Measurements from ENCODE around the gene CXCL11. TPM values are rescaled to one million over a fixed set of nuclear protein-coding genes. Genes with fewer than 3 reads are reported as not detected.

CXCL11 gene
- total and polyA plus RNA-seq, 10 of the 15 experiments (the other 5 are each of a cell fraction or from before 2014, with no cell fraction given): 0.04 TPM; not detected in 9

GRCh38 chr4:76053730-76054129, 17.9 kb upstream of the CXCL11 start:
- intact Hi-C loops (cut with micrococcal nuclease; ENCODE audit: unreplicated experiment): no loop called here
- Histone ChIP-seq H3K27ac (ENCODE audit: control insufficient read depth, insufficient read depth) (no peak overlapping the region), H3K36me3 (ENCODE audit: control insufficient read depth in 2 of 2, insufficient read depth in 2 of 2, low read length in 1 of 2) (no peaks in the 10 kb centered on the region), H2AFZ (ENCODE audit: control insufficient read depth, low read depth, low read length) (no peak overlapping the region), H3K27me3 (replicated peaks in 1 of 2; ENCODE audit: control insufficient read depth in 2 of 2, insufficient read depth in 2 of 2, low read length in 1 of 2) (peaks cover 0 to 2% of the 10 kb centered on the region in 2 experiments; a peak in 2 of 4 replicates), H3K79me2 (ENCODE audit: control insufficient read depth, insufficient read depth, low read length) (no peaks in the 10 kb centered on the region), H3K9me3 (replicated peaks; ENCODE audit: control insufficient read depth, insufficient read depth, low read length) (no peaks in the 10 kb centered on the region), H3K4me2 (ENCODE audit: control insufficient read depth, insufficient read depth) (no peak overlapping the region), H3K4me1 (ENCODE audit: control insufficient read depth, insufficient read depth, low read length) (peaks cover 27% of the 10 kb centered on the region), H4K20me1 (ENCODE audit: control insufficient read depth, insufficient read depth) (no peaks in the 10 kb centered on the region), H3K4me3 (no peak overlapping the region), H3K9ac (ENCODE audit: control insufficient read depth, insufficient read depth, low read length) (no peak overlapping the region)
- in situ Hi-C loops (cut with MboI): no loop called here
- BruUV-seq (replicated peaks): no TSS peak
- ATAC-seq: no peak
- WGBS (ENCODE audit: insufficient coverage, insufficient replicate concordance, low lambda C conversion rate, missing lambda C conversion rate): 31% methylated on average over 4 of the region's 4 CpGs
- RAD21 ChIA-PET (ENCODE audit: unreplicated experiment): interaction anchor here (1.9 to 3.2 kb wide), 4 partner anchors 9 to 57 kb away, joined by 5 to 24 read pairs (median 10); no protein-coding TSS in a partner anchor
- POLR2A ChIA-PET: interaction anchor here (0.6 to 1.6 kb wide), 6 partner anchors 8 to 412 kb away, joined by 3 to 5 read pairs (median 4); no protein-coding TSS in a partner anchor
- TF ChIP-seq, protein P1, sequence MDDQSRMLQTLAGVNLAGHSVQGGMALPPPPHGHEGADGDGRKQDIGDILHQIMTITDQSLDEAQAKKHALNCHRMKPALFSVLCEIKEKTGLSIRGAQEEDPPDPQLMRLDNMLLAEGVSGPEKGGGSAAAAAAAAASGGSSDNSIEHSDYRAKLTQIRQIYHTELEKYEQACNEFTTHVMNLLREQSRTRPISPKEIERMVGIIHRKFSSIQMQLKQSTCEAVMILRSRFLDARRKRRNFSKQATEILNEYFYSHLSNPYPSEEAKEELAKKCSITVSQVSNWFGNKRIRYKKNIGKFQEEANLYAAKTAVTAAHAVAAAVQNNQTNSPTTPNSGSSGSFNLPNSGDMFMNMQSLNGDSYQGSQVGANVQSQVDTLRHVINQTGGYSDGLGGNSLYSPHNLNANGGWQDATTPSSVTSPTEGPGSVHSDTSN (IDR thresholded peaks at IDR 0.05; ENCODE audit: insufficient replicate concordance, low read depth, low read length): no peak
- no peak for TF ChIP-seq KLF5 (IDR thresholded peaks at IDR 0.05; ENCODE audit: partially characterized antibody)
- TF ChIP-seq CHD2 (IDR thresholded peaks at IDR 0.05; ENCODE audit: borderline replicate concordance, low read depth, low read length): no peak
- no peak for TF ChIP-seq IKZF1 (conservative IDR thresholded peaks at IDR 0.05)
- no peak for TF ChIP-seq TCF12 (IDR thresholded peaks at IDR 0.05; ENCODE audit: low read depth, low read length)
- TF ChIP-seq, protein P2, sequence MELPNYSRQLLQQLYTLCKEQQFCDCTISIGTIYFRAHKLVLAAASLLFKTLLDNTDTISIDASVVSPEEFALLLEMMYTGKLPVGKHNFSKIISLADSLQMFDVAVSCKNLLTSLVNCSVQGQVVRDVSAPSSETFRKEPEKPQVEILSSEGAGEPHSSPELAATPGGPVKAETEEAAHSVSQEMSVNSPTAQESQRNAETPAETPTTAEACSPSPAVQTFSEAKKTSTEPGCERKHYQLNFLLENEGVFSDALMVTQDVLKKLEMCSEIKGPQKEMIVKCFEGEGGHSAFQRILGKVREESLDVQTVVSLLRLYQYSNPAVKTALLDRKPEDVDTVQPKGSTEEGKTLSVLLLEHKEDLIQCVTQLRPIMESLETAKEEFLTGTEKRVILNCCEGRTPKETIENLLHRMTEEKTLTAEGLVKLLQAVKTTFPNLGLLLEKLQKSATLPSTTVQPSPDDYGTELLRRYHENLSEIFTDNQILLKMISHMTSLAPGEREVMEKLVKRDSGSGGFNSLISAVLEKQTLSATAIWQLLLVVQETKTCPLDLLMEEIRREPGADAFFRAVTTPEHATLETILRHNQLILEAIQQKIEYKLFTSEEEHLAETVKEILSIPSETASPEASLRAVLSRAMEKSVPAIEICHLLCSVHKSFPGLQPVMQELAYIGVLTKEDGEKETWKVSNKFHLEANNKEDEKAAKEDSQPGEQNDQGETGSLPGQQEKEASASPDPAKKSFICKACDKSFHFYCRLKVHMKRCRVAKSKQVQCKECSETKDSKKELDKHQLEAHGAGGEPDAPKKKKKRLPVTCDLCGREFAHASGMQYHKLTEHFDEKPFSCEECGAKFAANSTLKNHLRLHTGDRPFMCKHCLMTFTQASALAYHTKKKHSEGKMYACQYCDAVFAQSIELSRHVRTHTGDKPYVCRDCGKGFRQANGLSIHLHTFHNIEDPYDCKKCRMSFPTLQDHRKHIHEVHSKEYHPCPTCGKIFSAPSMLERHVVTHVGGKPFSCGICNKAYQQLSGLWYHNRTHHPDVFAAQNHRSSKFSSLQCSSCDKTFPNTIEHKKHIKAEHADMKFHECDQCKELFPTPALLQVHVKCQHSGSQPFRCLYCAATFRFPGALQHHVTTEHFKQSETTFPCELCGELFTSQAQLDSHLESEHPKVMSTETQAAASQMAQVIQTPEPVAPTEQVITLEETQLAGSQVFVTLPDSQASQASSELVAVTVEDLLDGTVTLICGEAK (IDR thresholded peaks at IDR 0.05; ENCODE audit: borderline replicate concordance): no peak
- no peak for TF ChIP-seq SMC3 (IDR thresholded peaks at IDR 0.05; ENCODE audit: borderline replicate concordance, low read length)
- TF ChIP-seq POLR2AphosphoS2 (IDR thresholded peaks at IDR 0.05; ENCODE audit: low read depth, low read length): no peak
- no peak for TF ChIP-seq MYB (IDR thresholded peaks at IDR 0.05; ENCODE audit: borderline replicate concordance, low read depth, low read length)
- no peak for TF ChIP-seq ETV6 (conservative IDR thresholded peaks at IDR 0.05 in 1 of 2, IDR thresholded peaks at IDR 0.05 in 1 of 2; ENCODE audit: borderline replicate concordance in 1 of 2, low read depth in 1 of 2)
- TF ChIP-seq SRF (IDR thresholded peaks at IDR 0.05; ENCODE audit: low read depth in 2 of 2, low read length in 2 of 2): no peak
- TF ChIP-seq MAX (IDR thresholded peaks at IDR 0.05; ENCODE audit: low read depth, low read length): no peak
- DNase-seq (ENCODE audit: low read depth, low spot score): no peak
- SMC1A ChIA-PET (ENCODE audit: uncharacterized antibody, unreplicated experiment): interaction anchor here (0.8 to 2.9 kb wide), 12 partner anchors 9 to 140 kb away, joined by 3 to 26 read pairs (median 4); partner anchors contain the start of gene CXCL10
- CTCF ChIA-PET: interaction anchor here (0.5 to 4.1 kb wide), 12 partner anchors 8 to 872 kb away, joined by 3 to 46 read pairs (median 7); partner anchors contain the start of gene CXCL11
- FAIRE-seq: no peak
